H1 (cell line): ENCODE measurements around the gene ZFP64. TPM values are rescaled to one million over a fixed set of nuclear protein-coding genes. Genes with fewer than 3 reads are reported as not detected.

ENCODE experiments used
- CTCF ChIA-PET: fragments of 300-600 bp; sonication (Branson Sonifier 250); formaldehyde crosslinking; loops from one replicate; lab custom pipeline; 2021; ENCODE audit not compliant: partially characterized antibody; lab: Charles Lee
- POLR2A ChIA-PET: fragments of 300-600 bp; sonication (Branson Sonifier 250); formaldehyde crosslinking; loops from one replicate; lab custom pipeline; 2021; ENCODE audit warnings: inconsistent platforms; ENCODE audit not compliant: partially characterized antibody; lab: Charles Lee
- DNase-seq, 2 experiments: peaks; one replicate each; pipeline versions ENCODE4 v3.0.0 to v3.0.0-alpha.2; 2010 to 2022; ENCODE audit warnings: low spot score in 2 of 2, low read depth in 1 of 2, mixed read lengths in 1 of 2
- FAIRE-seq: peaks from 2 replicates; lab custom pipeline; 2011; peaks lifted over from hg19 to GRCh38; lab: Jason Lieb, UNC
- H2AFZ ChIP-seq: 2 replicates; pipeline ENCODE4 v1.8.1; 2012; ENCODE audit warnings: low read length, inconsistent platforms
- H2AK5ac ChIP-seq: 2 replicates; pipeline ENCODE4 v1.6.1; 2013; ENCODE audit warnings: low read depth, low read length
- H2BK120ac ChIP-seq: replicated peaks from 2 replicates; pipeline ENCODE3; 2013; ENCODE audit warnings: low read depth, low read length, inconsistent platforms
- H2BK12ac ChIP-seq: 2 replicates; pipeline ENCODE4 v1.6.1; 2013; ENCODE audit warnings: low read depth, low read length
- H2BK15ac ChIP-seq: 2 replicates; pipeline ENCODE4 v1.6.1; 2013; ENCODE audit warnings: low read length
- H2BK20ac ChIP-seq: 2 replicates; pipeline ENCODE4 v1.6.1; 2013; ENCODE audit warnings: low read length
- H2BK5ac ChIP-seq: 2 replicates; pipeline ENCODE4 v1.6.1; 2013; ENCODE audit warnings: low read depth, low read length
- H3K14ac ChIP-seq: 2 replicates; pipeline ENCODE4 v1.6.1; 2013; ENCODE audit warnings: inconsistent platforms; ENCODE audit not compliant: insufficient read length
- H3K18ac ChIP-seq: 2 replicates; pipeline ENCODE4 v1.6.1; 2013; ENCODE audit warnings: low read length; ENCODE audit errors: extremely low read depth
- H3K23ac ChIP-seq: 2 replicates; pipeline ENCODE4 v1.6.1; 2013; ENCODE audit warnings: inconsistent platforms; ENCODE audit not compliant: insufficient read length
- H3K23me2 ChIP-seq: 2 replicates; pipeline ENCODE4 v1.6.1; 2013; ENCODE audit warnings: low read depth, low read length
- H3K27ac ChIP-seq: 2 replicates; pipeline ENCODE4 v1.6.1; 2011; ENCODE audit warnings: low read depth, low read length, inconsistent platforms
- H3K27me3 ChIP-seq, 4 experiments: replicated peaks in 1 of 4; 1 replicate in 1 of 4; 2 replicates in 3 of 4; pipeline versions ENCODE4 v1.6.1 to v1.8.1; 2011 to 2013; ENCODE audit warnings: low read length in 3 of 4, mild to moderate bottlenecking in 3 of 4, inconsistent platforms in 2 of 4, mixed read lengths in 2 of 4, moderate library complexity in 1 of 4; ENCODE audit not compliant: control insufficient read depth in 3 of 4, insufficient read depth in 3 of 4; ENCODE audit errors: extremely low read depth in 1 of 4
- H3K36me3 ChIP-seq, 4 experiments: 2 replicates each; pipeline versions ENCODE4 v1.6.1 to v1.8.1; 2011 to 2013; ENCODE audit warnings: mild to moderate bottlenecking in 4 of 4, low read length in 3 of 4, moderate library complexity in 2 of 4, control low read depth in 1 of 4, inconsistent platforms in 1 of 4; ENCODE audit not compliant: insufficient read depth in 4 of 4, control insufficient read depth in 2 of 4
- H3K4ac ChIP-seq: replicated peaks from 2 replicates; pipeline ENCODE3; 2013; ENCODE audit warnings: low read length, low read depth, mixed read lengths, inconsistent platforms; ENCODE audit not compliant: insufficient read length
- H3K4me1 ChIP-seq, 4 experiments: replicated peaks in 1 of 4; 1 replicate in 1 of 4; 2 replicates in 3 of 4; pipeline versions ENCODE4 v1.6.1 to v1.8.1; 2011 to 2013; ENCODE audit warnings: low read length in 3 of 4, inconsistent platforms in 2 of 4, mixed read lengths in 1 of 4; ENCODE audit not compliant: insufficient read depth in 4 of 4, control insufficient read depth in 3 of 4
- H3K4me2 ChIP-seq, 2 experiments: 2 replicates each; pipeline versions ENCODE4 v1.6.1 to v1.8.1; 2011 to 2013; ENCODE audit warnings: low read depth in 2 of 2, low read length in 2 of 2, control low read depth in 1 of 2, inconsistent platforms in 1 of 2, mild to moderate bottlenecking in 1 of 2; ENCODE audit not compliant: insufficient read depth in 1 of 2
- H3K4me3 ChIP-seq, 4 experiments: fragments of 200-600, 300-600 bp in 1 of 4; sonication (generic), shearing (Covaris generic), sonication (Bioruptor Twin) in 1 of 4; 2 replicates each; pipeline versions ENCODE4 v1.5.1 to v1.8.1; 2011 to 2016; ENCODE audit warnings: low read length in 4 of 4, low read depth in 3 of 4, control low read depth in 2 of 4, inconsistent platforms in 2 of 4, mild to moderate bottlenecking in 2 of 4, mixed read lengths in 1 of 4, moderate library complexity in 1 of 4; ENCODE audit not compliant: insufficient read depth in 2 of 4; ENCODE audit errors: extremely low read depth in 1 of 4
- H3K56ac ChIP-seq: replicated peaks from 2 replicates; pipeline ENCODE3; 2013; ENCODE audit warnings: low read depth, mild to moderate bottlenecking, mixed read lengths, low read length, inconsistent platforms; ENCODE audit not compliant: insufficient read length
- H3K79me1 ChIP-seq: 2 replicates; pipeline ENCODE4 v1.6.1; 2013; ENCODE audit warnings: low read depth, low read length, control low read depth
- H3K79me2 ChIP-seq, 2 experiments: 2 replicates each; pipeline versions ENCODE4 v1.6.1 to v1.8.1; 2012 to 2013; ENCODE audit warnings: low read length in 2 of 2, mild to moderate bottlenecking in 2 of 2, inconsistent platforms in 1 of 2; ENCODE audit not compliant: insufficient read depth in 2 of 2, control insufficient read depth in 1 of 2
- H3K9ac ChIP-seq, 4 experiments: replicated peaks in 1 of 4; 1 replicate in 1 of 4; 2 replicates in 3 of 4; pipeline versions ENCODE4 v1.6.1 to v1.8.1; 2011 to 2013; ENCODE audit warnings: low read depth in 3 of 4, low read length in 3 of 4, control low read depth in 2 of 4, mild to moderate bottlenecking in 2 of 4, moderate library complexity in 2 of 4, inconsistent platforms in 1 of 4; ENCODE audit errors: extremely low read depth in 1 of 4
- H3K9me3 ChIP-seq, 2 experiments: 2 replicates each; pipeline versions ENCODE4 v1.6.1 to v1.8.1; 2012 to 2013; ENCODE audit warnings: mild to moderate bottlenecking in 2 of 2, moderate library complexity in 2 of 2, control low read depth in 1 of 2, inconsistent platforms in 1 of 2, low read depth in 1 of 2, low read length in 1 of 2, mixed read lengths in 1 of 2; ENCODE audit not compliant: insufficient read depth in 2 of 2
- H4K20me1 ChIP-seq, 2 experiments: replicated peaks in 1 of 2; 2 replicates each; pipeline versions ENCODE3 to v1.8.1; 2011 to 2013; ENCODE audit warnings: inconsistent platforms in 2 of 2, low read length in 2 of 2, mild to moderate bottlenecking in 1 of 2; ENCODE audit not compliant: insufficient read depth in 2 of 2, control insufficient read depth in 1 of 2
- H4K5ac ChIP-seq: 2 replicates; pipeline ENCODE4 v1.6.1; 2013; ENCODE audit warnings: low read length, low read depth, mixed read lengths, inconsistent platforms; ENCODE audit not compliant: insufficient read length
- H4K8ac ChIP-seq: 2 replicates; pipeline ENCODE4 v1.8.0; 2013; ENCODE audit warnings: mild to moderate bottlenecking, moderate library complexity, low read length, inconsistent platforms; ENCODE audit not compliant: insufficient read depth; ENCODE audit errors: extremely low read depth
- H4K91ac ChIP-seq: replicated peaks from 2 replicates; pipeline ENCODE3; 2013; ENCODE audit warnings: low read length, mixed read lengths, inconsistent platforms; ENCODE audit not compliant: insufficient read length
- EZH2 ChIP-seq: fragments of 200-600 bp; sonication (generic); IDR thresholded peaks from 2 replicates; pipeline ENCODE4 v1.7.1; 2012; ENCODE audit warnings: low read depth, mild to moderate bottlenecking, moderate library complexity, low read length, inconsistent platforms; ENCODE audit not compliant: severe bottlenecking
- KDM1A ChIP-seq: fragments of 200-600, 300-600 bp; sonication (generic); IDR thresholded peaks from 2 replicates; pipeline ENCODE4 v1.7.1; 2016; ENCODE audit warnings: mild to moderate bottlenecking, low read length, borderline replicate concordance
- NANOG ChIP-seq: IDR thresholded peaks from 2 replicates; pipeline ENCODE4 v1.6.1; 2011; ENCODE audit warnings: low read length, low read depth, mild to moderate bottlenecking, inconsistent platforms; ENCODE audit not compliant: insufficient read depth, poor library complexity, severe bottlenecking
- RBBP5 ChIP-seq: IDR thresholded peaks from 2 replicates; pipeline ENCODE4 v1.7.1; 2012; ENCODE audit warnings: low read depth, mild to moderate bottlenecking, inconsistent platforms, low read length, moderate library complexity, borderline replicate concordance
- WGBS, 2 experiments: shearing (Covaris generic) in 1 of 2; methylation state at CpG; one replicate each; pipeline versions ENCODE4 v1.1.6 to v1.1.7; 2013 to 2015; ENCODE audit warnings: low lambda C conversion rate in 2 of 2, mixed read lengths in 2 of 2, inconsistent platforms in 1 of 2, low coverage in 1 of 2, missing lambda C conversion rate in 1 of 2; ENCODE audit not compliant: insufficient replicate concordance in 2 of 2, insufficient coverage in 1 of 2, insufficient read length in 1 of 2; ENCODE audit errors: extremely low coverage in 1 of 2, missing lambda C conversion rate in 1 of 2; 5-methylcytosine and 5-hydroxymethylcytosine counted together
- polyA plus RNA-seq, 7 experiments: library from polyadenylated mRNA; depleted of rRNA in 3 of 7; stranded (reverse) in 5 of 7; unstranded in 2 of 7; fragments of >200 nt in 5 of 7; fragments of 200-250 nt in 2 of 7; gene quantifications; 1 replicate in 5 of 7; 2 replicates in 1 of 7; 4 replicates in 1 of 7; pipeline versions ENCODE4 v1.2.1 to v1.2.3, GENCODE V29; 2011 to 2013; ENCODE audit warnings: missing spikeins in 2 of 7, mixed read lengths in 2 of 7
- total RNA-seq: library from RNA; stranded (reverse); fragmentation: NEBNext Ultra II Directional; extraction: Animal tissue kit (Norgen Biotek cat#: 25700); gene quantifications from 2 replicates; pipeline ENCODE4 v1.2.1, GENCODE V29; 2021

Gene ZFP64
- total and polyA plus RNA-seq, 2 of the 8 experiments (the other 6 are each of a cell fraction or from before 2014, with no cell fraction given) = 25.3 to 43.7 TPM

- no peak overlapping the region for H2AK5ac ChIP-seq
- no peak overlapping the region for H2BK5ac ChIP-seq
- H4K8ac ChIP-seq = no peak overlapping the region; the same call in 1 of the 2 replicates
- H3K27me3 ChIP-seq = no peaks in the 10 kb centered on the region
- H3K4me3 ChIP-seq = no peak overlapping the region
- H4K91ac ChIP-seq = no peak overlapping the region
- no peak overlapping the region for H3K23ac ChIP-seq
- no peak overlapping the region for H2BK15ac ChIP-seq
- TF ChIP-seq KDM1A = no peak
- no peak for TF ChIP-seq EZH2
- no peak for TF ChIP-seq NANOG
- TF ChIP-seq RBBP5 = no peak
- no peak overlapping the region for H3K27ac ChIP-seq
- H2BK20ac ChIP-seq = no peak overlapping the region
- H3K56ac ChIP-seq = no peak overlapping the region
- H3K79me1 ChIP-seq = no peaks in the 10 kb centered on the region
- H3K4ac ChIP-seq = no peak overlapping the region
- 91% methylated on average over 5 of the region's 5 CpGs; no CpG with 5 or more reads in 1 of the 2 experiments for WGBS, 2 experiments
- H3K4me2 ChIP-seq = no peak overlapping the region
- no peak overlapping the region for H3K9ac ChIP-seq
- no peak overlapping the region for H2BK120ac ChIP-seq
- no peaks in the 10 kb centered on the region for H3K79me2 ChIP-seq
- FAIRE-seq = no peak
- H3K9me3 ChIP-seq = no peaks in the 10 kb centered on the region
- no peak overlapping the region for H2BK12ac ChIP-seq
- H4K20me1 ChIP-seq = no peaks in the 10 kb centered on the region
- CTCF ChIA-PET = interaction anchor here (0.6 to 3.2 kb wide), 14 partner anchors 8 to 936 kb away, joined by 3 to 19 read pairs (median 6); no protein-coding TSS in a partner anchor
- H3K14ac ChIP-seq = no peak overlapping the region
- DNase-seq = no peak
- H3K23me2 ChIP-seq = no peaks in the 10 kb centered on the region
- H3K36me3 ChIP-seq = no peaks in the 10 kb centered on the region
- no peak overlapping the region for H2AFZ ChIP-seq
- POLR2A ChIA-PET = interaction anchor here (1.0 kb wide), 1 partner anchor 15 kb away, joined by 3 read pairs; no protein-coding TSS in a partner anchor
- no peak overlapping the region for H3K18ac ChIP-seq
- H4K5ac ChIP-seq = no peak overlapping the region
- H3K4me1 ChIP-seq = no peaks in the 10 kb centered on the region
These were observed 62.0 kb downstream of the ZFP64 start for GRCh38 chr20:52129611-52130010.
